GM19397 (cell line): Measurements from ENCODE around the gene RMC1.

Source experiments
- ATAC-seq: cut with Tn5 transposase; IDR thresholded peaks from one replicate; pipeline ENCODE4 v1.9.1; 2021; ENCODE audit warnings: mild to moderate bottlenecking, moderate library complexity; ENCODE audit not compliant: unreplicated experiment

The RMC1 gene

DNA sequence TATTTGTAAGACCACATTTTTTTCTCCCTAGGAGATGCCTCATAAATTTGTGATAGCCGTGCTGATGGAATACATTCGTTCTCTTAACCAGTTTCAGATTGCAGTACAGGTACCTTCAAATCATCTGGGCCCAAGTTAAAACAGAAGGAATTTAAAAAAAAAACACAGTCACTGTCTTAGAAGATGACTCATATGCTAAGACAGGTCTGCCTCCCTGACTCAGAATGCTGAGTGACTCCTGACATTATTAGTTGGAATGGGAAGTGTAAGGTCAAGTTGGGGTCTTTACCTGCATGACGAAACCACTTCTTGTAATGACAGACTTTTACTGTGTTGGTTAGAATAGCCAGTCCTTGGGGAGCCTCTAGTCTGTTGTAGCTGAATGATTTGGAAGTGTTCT is 26.3 kb downstream of the RMC1 start:
- ATAC-seq: no peak

DNA sequence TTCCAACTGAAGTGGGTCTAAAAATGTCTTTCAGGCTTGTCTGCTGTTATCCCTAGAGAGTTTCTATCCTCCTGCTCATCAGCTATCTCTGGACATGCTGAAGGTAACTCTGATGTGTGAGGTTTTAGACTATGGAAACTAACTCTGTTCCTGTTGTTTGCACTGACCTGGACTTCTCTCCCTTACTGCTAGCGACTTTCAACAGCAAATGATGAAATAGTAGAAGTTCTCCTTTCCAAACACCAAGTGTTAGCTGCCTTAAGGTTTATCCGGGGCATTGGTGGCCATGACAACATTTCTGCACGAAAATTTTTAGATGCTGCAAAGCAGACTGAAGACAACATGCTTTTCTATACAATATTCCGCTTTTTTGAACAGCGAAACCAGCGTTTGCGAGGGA is 26.9 kb downstream of the RMC1 start:
- ATAC-seq: no peak

DNA sequence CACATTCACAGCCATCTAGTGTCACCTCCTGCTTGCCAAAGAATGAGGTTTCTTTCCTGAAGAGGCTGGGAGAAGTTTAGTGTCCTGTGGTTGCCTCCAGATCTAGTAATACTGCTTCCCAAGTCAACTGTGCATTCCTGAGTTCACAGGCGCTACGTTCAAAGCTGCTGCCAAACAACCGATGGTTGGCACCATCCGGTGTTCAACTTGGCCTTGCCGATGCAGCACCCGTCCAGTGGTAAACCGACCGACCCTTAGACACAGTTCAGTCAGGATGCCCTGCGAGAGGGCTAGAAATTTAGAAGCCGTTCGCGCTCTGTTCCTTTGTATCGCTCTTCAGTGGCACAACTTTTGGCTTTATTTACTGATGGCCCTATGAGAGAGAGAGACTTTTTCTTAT is 28.6 kb downstream of the RMC1 start:
- ATAC-seq: no peak

DNA sequence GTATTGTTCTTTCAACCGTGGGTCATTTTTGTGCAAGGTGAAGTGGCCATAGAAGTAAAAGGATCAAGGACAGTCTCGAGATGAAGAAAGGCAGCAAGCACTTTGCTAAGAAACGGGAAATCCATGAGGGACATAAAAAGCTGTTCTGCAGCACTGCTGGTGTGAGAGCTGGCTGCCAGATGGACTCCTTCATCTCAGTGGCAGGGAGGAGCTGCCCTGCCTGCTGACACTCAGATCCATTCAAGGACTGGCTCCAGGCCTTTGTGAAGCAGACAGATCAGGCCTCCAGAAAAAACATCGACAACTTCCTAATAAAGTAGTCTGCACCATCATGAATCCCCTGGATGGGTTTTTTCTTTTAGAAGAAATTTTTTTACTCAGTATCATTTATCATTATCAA is 29.5 kb downstream of the RMC1 start:
- ATAC-seq: no peak

DNA sequence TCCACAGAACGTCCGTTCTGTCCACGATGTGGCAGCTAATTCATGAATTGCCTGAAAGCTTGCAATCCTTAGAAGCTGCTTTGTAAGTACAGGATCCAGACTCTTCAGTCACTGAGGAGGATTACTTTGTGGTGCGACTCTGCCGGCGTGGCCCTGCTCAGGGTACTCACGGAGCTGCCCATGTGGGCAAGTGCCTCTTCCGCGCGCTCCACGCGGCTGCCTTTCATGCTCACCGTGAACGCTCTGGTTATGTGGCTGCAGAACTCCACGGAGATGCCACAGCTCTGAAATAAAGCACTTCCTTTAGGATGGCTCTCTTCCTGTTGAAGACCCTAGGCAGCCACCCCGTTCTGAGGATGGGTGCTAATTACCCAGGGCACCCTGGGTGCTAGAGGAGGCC is 31.0 kb downstream of the RMC1 start:
- ATAC-seq: no peak

DNA sequence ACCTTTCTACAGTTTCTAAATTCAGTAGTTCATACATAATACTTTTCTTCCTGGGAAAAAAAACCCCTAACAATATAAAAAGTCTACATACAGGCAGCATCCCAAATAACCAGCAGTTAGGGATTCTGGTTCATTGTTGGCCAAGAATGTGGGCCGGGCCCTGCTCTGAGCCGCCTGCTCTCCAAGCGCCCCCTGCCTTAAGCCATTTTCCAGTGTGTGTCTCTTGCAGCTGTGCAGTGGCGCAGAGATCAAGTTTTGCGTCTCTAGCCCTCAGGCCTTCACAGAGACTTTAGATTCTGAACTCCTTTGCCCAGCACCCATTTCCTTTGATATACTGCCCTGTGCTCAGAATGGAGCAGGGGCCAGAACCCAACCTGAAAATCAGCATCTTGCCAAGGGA is 32.9 kb downstream of the RMC1 start:
- no peak for ATAC-seq

DNA sequence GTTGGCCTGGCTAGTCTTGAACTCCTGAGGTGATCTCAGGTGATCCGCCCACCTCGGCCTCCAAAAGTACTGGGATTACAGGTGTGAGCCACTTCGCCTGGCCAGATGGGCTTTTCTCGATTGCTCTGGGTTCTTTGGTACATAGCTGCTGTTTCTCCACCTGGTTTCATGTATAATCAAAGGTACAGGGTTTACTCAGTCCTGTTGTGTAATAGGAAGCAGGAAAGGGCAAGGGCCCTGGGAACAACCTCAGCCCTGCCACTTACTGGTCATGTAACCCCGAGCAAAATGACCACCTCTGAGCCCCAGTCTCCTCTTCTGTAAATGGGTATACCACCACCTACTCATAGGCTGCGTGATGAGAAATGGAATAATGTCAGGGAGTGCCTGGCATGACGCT is 34.0 kb downstream of the RMC1 start:
- no peak for ATAC-seq

DNA sequence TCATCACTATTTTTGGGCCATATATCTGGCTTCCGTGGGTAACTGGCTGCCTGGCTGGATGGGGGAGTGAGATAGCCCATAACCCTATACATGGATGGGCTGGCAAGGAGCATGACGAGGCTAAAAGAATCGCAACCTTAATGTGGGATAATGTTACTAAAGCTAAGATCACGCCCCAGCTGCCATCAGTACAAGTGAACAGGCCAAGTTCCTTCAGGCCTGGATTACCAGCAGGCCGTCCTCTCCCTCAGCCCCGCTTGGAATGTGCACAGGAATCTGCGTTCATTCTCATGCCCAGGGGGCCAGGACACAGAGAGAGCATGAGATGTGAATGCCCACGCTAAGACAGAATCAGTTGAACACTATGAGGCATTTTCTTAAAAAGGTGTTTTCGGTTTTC is 34.7 kb downstream of the RMC1 start:
- no peak for ATAC-seq

DNA sequence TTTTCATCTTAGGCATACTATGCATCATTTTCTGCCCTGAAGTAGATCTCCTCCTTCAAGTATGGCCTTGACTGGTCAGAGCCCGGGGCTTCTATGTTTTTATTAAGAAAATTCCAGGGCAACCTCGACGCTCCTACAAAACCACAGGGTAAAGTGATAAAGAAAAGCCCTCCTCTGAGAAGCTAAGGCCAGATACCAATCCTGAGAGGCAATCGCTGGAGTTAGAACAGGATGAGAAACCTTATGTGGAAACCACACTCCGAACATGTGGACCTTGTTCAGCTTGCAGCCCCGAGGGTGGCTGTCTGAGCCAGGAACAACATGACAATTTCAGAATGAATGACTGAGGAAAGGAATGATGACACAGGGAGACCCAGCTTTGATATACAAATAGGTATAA is 35.6 kb downstream of the RMC1 start:
- ATAC-seq: no peak

DNA sequence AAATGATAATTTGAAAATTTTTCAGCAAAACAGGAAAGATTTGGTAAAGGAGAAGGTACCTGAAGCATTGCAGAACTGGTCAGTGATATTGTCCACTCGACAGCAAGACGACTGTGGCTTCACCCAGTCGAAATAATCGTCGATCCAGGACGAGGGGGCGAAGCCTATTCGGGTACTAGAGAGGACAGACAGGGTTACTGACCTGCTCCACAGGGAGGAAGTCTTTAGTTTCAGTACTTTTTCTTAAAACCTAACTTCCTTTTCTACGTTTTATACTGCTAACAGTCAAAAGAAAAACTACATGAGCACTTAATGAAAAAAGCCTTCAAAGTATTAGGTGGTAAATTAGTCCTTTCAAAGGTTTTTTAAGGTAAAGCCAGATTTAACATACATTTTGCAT is 36.0 kb downstream of the RMC1 start:
- ATAC-seq: no peak

DNA sequence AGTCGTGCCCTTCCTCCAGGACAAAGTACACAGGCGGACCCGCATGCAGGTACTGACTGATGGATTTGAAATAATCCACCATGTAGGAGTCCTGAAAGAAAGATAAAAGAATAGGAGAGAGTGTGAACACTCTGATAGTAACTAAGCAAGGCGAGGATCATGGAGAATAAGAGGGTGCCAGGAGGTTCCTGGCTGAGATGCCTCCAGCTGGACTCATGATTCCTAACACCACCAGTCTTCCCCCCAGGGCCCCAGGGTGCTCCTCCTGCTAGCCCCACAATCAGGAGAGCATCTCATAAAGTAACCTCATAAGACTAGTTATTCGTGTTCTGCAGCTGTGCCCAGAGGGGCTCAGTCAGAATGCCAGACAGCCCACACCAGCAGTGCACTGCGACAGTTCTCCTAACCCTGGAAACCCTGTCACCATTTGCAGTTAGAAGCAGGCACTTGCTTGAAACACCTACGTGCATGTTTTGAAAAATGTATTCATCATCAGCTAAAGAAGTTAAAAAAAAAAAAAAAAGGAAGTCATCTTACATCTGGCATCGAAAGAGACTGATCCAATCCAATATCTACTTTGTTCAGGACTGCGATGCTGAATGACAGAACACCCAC is 36.7 kb downstream of the RMC1 start:
- no peak for ATAC-seq

DNA sequence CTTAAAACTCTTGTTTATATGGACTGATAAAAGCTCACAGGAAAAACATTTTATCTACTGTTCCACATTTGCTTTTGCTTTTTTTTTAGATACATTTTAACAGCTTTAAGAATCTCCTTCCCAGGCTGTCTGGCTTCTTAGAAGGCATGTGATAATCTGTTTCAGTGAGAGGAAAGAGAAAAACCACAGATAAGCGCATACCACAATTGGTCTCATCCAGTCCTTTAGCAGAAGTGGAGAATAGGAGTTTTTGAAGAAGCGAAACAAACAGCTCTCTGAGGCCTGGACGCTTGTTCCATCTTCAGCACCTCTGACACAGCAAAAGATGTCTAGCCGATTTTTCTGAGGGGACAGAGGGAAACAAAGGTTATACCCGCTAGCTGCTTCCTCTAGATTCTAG is 37.6 kb downstream of the RMC1 start:
- ATAC-seq: no peak

DNA sequence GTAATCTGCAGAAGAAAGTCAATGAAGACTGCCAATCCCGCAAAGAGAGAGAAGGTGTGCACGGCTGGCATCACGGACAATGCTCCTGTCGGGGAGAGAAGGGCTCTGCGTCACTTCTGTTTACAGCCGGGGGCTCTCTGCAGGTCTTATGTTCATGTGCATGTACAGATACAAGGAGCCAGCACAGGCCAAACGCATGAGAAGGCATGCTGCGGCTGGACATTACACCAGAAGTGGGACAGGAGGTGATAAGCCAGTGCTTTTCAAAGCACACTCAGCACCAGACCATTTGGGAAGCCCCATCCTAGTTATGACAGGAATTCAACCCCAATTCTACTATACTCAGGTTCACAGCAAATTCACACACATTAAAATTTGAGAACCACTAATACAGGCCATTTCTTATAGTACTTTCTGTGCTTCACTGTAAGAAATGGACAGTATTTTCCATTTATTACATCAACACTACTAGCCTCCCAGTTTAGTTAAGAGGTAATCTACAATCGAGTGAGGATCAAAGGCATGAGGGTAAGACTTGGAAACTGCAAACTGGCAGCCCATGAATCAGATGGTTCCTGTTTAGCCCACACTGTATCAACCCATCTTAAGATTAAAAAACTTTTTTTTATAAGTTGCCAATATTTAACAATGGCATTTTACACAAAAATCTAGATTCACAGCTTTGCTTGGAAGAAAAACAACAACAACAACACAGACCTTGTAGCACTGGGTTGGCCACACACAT is 38.2 kb downstream of the RMC1 start:
- no peak for ATAC-seq

DNA sequence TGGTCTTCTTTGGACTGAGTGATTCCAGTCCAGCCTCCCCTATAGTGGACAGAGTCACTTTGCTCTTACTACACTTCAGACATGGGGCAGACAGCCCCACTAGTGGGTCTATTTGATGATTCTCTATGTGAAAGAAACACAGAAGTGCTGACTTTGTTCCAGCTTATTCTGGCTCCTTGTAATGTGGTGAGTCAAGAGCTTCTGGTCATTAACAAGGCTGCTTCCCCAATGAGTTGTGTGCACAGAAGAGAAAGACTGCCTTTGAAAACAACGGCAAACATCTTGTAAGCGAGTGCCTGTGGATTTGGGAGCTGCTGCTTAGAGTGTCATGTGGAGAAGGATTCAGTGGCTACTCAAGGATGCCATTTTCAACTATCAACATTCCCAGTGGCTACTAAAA is 39.1 kb downstream of the RMC1 start:
- ATAC-seq: no peak

DNA sequence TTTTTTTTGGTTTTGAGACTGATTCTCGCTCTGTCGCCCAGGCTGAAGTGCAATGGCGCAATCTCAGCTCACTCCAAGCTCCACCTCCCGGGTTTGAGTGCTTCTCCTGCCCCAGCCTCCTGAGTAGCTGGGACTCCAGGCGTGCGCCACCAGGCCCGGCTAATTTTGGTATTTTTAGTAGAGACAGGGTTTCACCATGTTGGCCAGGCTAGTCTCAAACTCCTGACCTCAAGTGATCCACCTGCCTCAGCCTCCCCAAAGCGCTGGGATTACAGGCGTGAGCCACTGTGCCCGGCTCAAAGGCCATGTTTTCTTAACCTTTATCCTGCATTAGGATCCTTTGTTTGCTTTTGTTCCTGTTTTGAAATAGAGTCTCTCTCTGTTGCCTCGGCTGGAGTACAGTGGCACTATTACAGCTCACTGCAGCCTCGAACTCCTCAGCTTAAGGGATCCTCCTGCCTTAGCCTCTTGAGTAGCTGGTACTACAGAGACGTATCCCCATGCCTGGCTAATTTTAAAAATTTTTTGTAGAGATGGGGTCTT is 42.0 kb downstream of the RMC1 start:
- no peak for ATAC-seq

DNA sequence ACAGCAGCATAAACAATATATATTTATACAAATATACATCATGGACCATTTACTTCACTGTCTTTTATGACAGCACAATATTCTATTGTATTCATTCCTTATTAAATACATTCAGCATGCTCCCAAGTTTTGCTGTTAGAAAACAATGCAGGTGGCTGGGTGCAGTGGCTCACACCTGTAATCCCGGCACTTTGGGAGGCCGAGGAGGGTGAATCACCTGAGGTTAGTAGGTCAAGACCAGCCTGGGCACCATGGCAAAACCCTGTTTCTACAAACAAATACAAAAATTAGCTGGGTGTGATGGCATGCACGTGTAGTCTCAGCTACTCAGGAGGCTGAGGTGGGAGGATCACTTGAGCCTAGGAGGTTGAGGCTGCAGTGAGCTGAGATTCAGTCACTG is 44.0 kb downstream of the RMC1 start:
- ATAC-seq: no peak

DNA sequence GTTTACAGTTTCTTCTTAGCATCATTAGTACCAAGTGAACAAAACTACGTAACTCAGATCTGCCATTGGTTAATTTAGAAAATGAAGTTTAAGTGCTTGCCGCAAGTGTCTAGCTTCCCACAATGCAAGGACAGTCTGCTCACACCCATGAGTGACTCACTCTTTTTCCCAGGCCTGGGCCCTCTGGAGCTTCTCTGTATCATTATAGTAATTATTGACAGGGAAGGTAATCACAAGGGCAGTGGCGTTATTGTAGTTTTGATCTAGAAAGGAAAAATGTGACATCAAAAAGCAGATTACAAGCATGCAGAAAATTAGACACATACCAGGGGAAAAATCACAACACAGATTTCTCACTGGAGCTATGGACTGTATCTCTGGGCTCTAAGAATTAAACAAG is 44.5 kb downstream of the RMC1 start:
- ATAC-seq: no peak

DNA sequence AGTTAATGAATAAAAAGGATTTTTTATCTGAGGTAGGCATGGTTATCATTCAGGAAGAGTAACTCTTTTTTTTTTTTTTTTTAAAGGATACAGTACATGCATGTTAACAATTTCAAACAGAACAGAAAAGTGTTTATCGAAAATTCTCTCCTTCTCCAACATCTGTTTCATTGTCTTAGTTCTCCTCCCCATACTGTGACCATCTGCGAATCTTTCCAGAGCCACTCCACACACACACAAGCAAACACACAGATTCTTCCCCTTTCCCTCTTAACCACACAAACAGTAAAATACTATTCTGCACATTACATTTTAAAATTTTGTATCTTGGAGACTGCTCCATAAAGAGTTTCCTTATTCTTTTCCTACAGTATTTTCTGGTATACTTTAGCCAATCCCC is 45.0 kb downstream of the RMC1 start:
- no peak for ATAC-seq

DNA sequence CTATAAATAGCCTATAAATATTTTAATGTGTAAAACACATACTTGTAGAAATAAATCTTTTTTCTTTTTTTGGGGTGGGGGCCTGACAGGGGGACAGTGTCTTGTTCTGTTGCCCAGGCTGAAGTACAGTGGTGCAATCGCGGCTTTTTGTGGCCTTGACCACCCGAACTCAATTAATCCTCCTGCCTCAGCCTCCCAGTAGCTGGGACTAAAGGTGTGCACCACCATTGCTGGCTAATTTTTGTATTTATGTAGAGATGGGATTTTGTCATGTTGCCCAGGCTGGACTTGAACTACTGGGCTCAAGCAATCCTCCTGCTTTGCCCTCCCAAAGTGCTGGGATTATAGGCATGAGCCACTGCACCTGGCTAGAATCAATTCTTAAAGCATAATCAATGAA is 45.4 kb downstream of the RMC1 start:
- ATAC-seq: no peak

DNA sequence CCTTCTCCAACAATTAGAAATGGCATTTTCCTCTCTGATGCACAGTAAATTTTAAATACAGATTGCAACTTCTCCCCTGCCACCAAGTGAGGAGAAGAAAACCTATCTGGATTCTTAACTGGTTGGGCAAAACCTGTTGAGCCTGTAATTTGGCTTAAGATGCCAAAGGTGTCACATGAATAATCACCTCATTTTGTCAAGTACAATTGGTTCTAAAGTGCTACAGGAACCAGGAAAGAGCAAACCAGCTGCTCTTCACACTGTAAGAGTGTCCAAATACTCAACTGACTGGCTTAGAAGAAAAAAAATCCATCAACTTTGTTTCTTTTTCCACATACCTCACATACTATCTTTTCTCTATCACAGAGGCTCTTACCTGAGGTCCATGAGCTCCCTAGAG is 47.6 kb downstream of the RMC1 start:
- ATAC-seq: no peak

DNA sequence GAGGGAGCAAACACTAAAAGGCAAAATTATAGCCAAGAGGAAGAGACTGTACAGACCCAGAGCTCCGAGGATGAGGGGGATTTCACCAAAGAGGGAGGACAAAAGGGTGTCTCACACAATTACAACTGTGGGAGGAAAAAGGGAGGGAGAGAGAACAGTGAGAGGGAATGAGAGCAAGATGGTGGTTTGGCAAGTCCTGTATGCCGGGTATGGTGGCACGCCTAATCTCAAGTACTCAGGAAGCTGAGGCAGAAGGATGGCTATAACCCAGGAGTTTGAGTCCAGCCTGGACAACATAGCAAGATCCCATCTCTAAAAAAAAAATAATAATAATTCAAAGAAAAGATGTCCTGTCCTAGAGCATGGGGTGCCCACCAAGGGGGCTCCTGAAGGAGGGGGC is 48.7 kb downstream of the RMC1 start:
- no peak for ATAC-seq

DNA sequence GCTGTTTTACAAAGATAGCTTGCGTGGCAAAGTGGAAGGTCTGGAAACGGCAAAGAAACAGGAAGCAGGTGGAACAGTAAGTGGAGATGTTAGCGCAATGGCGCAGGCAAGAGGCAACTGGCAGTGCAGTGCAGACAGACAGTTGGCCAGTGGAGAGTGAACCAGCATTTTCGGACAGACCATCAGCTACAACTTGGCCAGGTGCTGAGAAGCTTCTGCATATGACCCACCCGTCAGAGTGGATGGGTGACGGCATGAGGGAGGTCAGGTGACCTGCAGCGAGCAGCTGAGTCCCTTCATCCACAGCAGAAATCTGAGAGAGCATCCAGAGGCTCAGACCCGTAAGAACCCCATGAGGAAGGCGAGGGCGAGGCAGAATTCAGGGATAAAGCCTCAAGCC is 49.2 kb downstream of the RMC1 start:
- ATAC-seq: no peak

DNA sequence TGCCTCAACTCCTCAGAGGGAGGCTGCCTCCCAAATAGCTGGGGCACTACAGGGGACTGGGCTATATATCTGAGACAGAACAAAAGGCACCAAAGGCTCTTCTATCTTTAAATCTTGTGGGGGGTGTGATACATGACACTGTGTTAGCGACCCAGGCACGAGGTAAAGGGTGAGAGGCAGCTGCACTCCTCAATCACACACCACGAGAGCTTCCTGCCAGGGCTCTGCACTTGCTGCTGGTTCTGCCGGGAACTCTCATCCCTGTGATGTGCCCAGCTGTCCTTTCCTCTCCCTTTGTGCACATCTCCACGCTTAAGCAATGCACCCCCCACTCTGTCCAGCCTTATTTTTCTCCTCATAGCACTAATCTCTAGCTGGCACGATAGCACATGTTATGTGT is 50.6 kb downstream of the RMC1 start:
- no peak for ATAC-seq
